ENCODE measurements around the gene CYP2R1. TPM values are rescaled to one million over a fixed set of nuclear protein-coding genes. Genes with fewer than 3 reads are reported as not detected.

Gene CYP2R1
- total and polyA plus RNA-seq, 2 donors from 2014 or later = 11.6 to 18.5 TPM

DNA sequence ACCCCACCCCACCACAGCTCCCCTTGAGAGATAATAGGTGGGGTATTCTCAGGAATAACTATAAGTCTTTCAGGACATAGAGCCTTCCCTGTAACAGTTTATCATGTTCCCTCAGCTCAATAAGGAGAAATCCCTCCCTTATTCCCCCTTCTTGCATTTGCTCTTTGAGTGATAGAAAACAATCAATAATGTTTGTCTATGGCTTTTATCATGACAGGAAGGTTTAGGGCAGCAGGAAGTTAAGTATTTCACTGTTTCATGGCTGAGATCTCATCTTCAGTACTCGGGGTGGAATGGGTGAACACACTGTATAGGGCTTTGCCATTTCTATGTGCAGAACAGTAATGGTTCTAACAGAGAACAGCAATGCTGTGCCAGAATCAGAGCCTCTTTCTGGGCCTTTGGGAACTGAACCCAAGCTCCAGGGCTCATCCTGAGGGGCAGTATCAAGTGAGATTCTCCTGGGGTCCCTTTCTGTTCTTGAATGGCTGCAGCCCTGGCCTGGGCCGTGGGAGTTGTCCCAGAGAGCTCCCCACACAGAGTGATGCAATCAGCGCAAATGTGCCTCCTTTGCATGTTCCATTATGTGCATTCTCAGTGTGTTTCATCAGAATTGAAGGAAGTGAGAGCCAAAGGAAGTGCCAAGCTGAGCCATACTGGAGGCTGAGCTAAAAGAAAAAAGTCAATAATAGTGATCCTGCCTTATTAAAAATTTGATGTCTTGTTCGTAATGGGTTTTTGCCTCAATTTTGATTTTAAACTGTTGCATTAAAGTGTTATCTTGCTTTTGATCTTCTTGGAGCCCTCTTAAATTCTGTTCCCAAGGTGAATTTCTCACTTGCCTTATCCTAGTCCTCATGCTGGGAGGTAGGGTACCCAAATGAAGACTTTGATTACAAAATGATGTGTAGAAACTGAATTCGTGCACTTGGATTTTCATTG lies 2.9 kb upstream of the CYP2R1 start:
- Histone ChIP-seq H3K4me3 (ENCODE audit: low read length in 3 of 3) (no peak overlapping the region), H3K4me1 (ENCODE audit: control insufficient read depth in 2 of 3, insufficient read depth in 2 of 3, low read depth in 1 of 3, low read length in 3 of 3) (no peaks in the 10 kb centered on the region), H3K9ac (ENCODE audit: low read length in 3 of 3) (no peak overlapping the region), H3K36me3 (ENCODE audit: control insufficient read depth in 2 of 3, insufficient read depth in 3 of 3, low read length in 3 of 3) (no peaks in the 10 kb centered on the region), H3K9me3 (ENCODE audit: control insufficient read depth in 2 of 3, insufficient read depth in 1 of 3, low read length in 3 of 3) (no peaks in the 10 kb centered on the region), H3K27me3 (ENCODE audit: control insufficient read depth, insufficient read depth, low read length) (no peaks in the 10 kb centered on the region), H3K27ac (ENCODE audit: low read depth in 2 of 2, low read length in 2 of 2) (no peak overlapping the region)
- DNase-seq (peak in 2 of 5 donors; percentile 3 to 41), FAIRE-seq (no peak)
- intact Hi-C loops (cut with DNase I) = no loop called here
- TF ChIP-seq, protein P1, sequence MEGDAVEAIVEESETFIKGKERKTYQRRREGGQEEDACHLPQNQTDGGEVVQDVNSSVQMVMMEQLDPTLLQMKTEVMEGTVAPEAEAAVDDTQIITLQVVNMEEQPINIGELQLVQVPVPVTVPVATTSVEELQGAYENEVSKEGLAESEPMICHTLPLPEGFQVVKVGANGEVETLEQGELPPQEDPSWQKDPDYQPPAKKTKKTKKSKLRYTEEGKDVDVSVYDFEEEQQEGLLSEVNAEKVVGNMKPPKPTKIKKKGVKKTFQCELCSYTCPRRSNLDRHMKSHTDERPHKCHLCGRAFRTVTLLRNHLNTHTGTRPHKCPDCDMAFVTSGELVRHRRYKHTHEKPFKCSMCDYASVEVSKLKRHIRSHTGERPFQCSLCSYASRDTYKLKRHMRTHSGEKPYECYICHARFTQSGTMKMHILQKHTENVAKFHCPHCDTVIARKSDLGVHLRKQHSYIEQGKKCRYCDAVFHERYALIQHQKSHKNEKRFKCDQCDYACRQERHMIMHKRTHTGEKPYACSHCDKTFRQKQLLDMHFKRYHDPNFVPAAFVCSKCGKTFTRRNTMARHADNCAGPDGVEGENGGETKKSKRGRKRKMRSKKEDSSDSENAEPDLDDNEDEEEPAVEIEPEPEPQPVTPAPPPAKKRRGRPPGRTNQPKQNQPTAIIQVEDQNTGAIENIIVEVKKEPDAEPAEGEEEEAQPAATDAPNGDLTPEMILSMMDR (IDR thresholded peaks at IDR 0.05; ENCODE audit: borderline replicate concordance, extremely low read depth, insufficient read depth) = no peak

DNA sequence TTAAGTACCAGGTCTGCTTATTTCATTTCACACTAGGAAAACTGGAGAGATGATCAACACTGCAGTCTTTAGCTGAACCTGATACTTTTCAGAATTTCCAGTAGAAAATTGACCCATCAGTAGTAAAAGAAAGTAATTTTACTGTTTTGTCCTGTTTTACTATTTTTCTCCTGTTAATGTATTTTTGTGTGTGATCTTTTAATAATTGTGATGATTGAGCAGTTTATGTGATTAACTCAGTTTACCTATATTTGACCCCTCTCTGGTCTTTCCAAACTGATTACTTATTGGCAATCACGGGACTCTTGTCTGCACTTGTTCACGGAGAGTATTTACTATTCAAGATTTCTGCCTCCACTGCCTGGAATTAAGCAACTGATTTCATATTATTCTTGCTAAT lies 546 bp upstream of the CYP2R1 start:
- Histone ChIP-seq H3K36me3 (ENCODE audit: control insufficient read depth in 2 of 3, insufficient read depth in 3 of 3, low read length in 3 of 3) (no peaks in the 10 kb centered on the region), H3K9ac (ENCODE audit: low read length in 3 of 3) (peak overlapping the region in 1 of 3 donors; percentile 53), H3K9me3 (ENCODE audit: control insufficient read depth in 2 of 3, insufficient read depth in 1 of 3, low read length in 3 of 3) (no peaks in the 10 kb centered on the region), H3K27ac (ENCODE audit: low read depth in 2 of 2, low read length in 2 of 2) (no peak overlapping the region), H3K4me3 (ENCODE audit: low read length in 3 of 3) (peak overlapping the region; percentile 45 to 89 (median 89)), H3K4me1 (ENCODE audit: control insufficient read depth in 2 of 3, insufficient read depth in 2 of 3, low read depth in 1 of 3, low read length in 3 of 3) (no peaks in the 10 kb centered on the region), H3K27me3 (ENCODE audit: control insufficient read depth, insufficient read depth, low read length) (no peaks in the 10 kb centered on the region)
- DNase-seq (no peak), FAIRE-seq (no peak)
- TF ChIP-seq, protein P1 (IDR thresholded peaks at IDR 0.05; ENCODE audit: borderline replicate concordance, extremely low read depth, insufficient read depth) = no peak
- intact Hi-C loops (cut with DNase I) = no loop called here

DNA sequence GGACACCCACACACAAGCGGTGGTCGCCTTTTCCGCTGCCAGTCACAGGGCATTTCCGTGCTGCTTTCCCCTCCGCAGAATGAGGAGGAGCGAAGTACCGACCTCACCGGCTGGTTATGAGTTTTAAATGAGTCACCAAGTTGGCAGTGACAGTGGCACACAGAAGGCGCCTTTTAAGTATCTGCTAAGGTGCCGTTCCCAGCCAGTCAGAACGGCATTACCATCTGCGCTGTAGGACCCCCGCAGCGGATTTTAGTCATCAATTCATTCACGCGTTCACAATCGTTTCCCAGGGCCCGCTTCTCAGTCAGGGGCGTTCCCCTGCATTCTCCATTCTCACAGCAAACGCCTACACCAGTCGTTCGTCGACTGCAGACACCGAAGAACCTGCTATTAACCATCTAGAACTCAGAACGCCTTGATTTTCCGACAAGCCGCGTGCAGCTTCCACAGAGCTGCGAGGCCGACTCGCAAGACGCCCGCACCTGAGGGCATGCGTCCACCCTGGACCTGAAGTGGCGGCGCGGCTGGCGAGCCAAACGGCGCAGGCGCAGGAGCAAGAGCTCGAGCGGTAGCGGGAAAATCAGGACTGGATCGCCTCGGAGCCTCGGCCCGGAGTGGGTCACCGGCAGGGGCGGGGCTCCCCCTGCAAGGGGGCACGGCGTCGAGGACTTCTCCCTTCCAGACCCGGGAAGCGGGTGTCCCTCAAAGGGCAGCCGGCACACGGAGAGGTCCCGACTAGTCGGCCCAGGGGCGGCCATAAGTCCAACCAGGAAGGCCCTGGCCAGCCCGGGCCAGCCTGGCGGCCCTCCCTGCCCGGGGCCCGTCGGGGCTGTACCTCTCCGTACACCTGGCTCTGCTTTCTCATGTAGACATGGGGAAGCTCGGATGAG lies 642 bp downstream of the CYP2R1 start:
- H3K36me3 ChIP-seq (ENCODE audit: control insufficient read depth in 2 of 3, insufficient read depth in 3 of 3, low read length in 3 of 3) = no peaks in the 10 kb centered on the region
- H3K27me3 ChIP-seq (ENCODE audit: control insufficient read depth, insufficient read depth, low read length) = no peaks in the 10 kb centered on the region
- peak overlapping the region; percentile 66 to 85 (median 77) for H3K9ac ChIP-seq (ENCODE audit: low read length in 3 of 3)
- H3K4me3 ChIP-seq (ENCODE audit: low read length in 3 of 3) = peak overlapping the region; percentile 89 to 91 (median 89)
- H3K4me1 ChIP-seq (ENCODE audit: control insufficient read depth in 2 of 3, insufficient read depth in 2 of 3, low read depth in 1 of 3, low read length in 3 of 3) = no peaks in the 10 kb centered on the region
- peak; percentile 93 to 96 (median 95) for DNase-seq
- no peaks in the 10 kb centered on the region for H3K9me3 ChIP-seq (ENCODE audit: control insufficient read depth in 2 of 3, insufficient read depth in 1 of 3, low read length in 3 of 3)
- no peak for FAIRE-seq
- peak overlapping the region; percentile 78 to 86 for H3K27ac ChIP-seq (ENCODE audit: low read depth in 2 of 2, low read length in 2 of 2)
- TF ChIP-seq, protein P1 (IDR thresholded peaks at IDR 0.05; ENCODE audit: borderline replicate concordance, extremely low read depth, insufficient read depth) = peak; percentile 8
- intact Hi-C loops (cut with DNase I) = no loop called here
